HG02571 (cell line): Measurements from ENCODE around the gene TAS2R10.

Experiments used
- ATAC-seq: cut with Tn5 transposase; IDR thresholded peaks from one replicate; pipeline ENCODE4 v1.9.1; 2021; ENCODE audit warnings: mild to moderate bottlenecking, moderate library complexity; ENCODE audit not compliant: unreplicated experiment

The TAS2R10 gene

GRCh38 chr12:10783252-10783651 is 42.9 kb downstream of the TAS2R10 start:
- no peak for ATAC-seq

DNA sequence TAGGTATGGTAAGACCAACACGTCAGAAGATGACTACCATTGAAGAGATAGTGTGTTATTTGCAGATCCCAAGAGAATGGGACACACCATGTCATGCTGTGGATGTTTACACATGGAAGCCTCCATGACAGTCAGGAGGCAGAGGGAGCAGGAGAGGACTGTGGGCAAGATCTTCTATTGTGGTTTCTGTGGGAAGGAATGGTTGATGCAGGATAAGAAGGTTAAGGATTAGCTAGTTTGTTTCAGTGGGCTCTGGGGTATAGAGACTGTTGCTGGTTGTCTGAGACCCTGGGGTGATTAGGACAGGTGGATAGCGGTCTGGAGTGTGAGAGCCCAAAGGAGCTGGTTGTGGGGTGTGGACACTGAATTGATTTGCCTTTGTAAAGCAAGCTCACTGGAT is 47.1 kb downstream of the TAS2R10 start:
- ATAC-seq: no peak
